Retinal pigment epithelial cell (primary cell): ENCODE measurements around the gene BGLAP.

Experiments used
- DNase-seq: peaks from one replicate; pipeline ENCODE4 v3.0.0-alpha.2; 2010; ENCODE audit warnings: low read depth
- H3K4me3 ChIP-seq: 2 replicates; pipeline ENCODE4 v1.5.1; 2011; ENCODE audit warnings: mild to moderate bottlenecking, low read length, control low read depth, moderate library complexity
- CTCF ChIP-seq: conservative IDR thresholded peaks from 2 replicates; pipeline ENCODE4 v1.5.1; 2011; ENCODE audit warnings: low read depth, low read length, control low read depth, inconsistent platforms

Gene BGLAP

GRCh38 chr1:156226782-156227181 lies 15.2 kb upstream of the BGLAP start:
- DNase-seq = no peak
- H3K4me3 ChIP-seq = no peak overlapping the region
- TF ChIP-seq CTCF = no peak

GRCh38 chr1:156228501-156228900 lies 13.5 kb upstream of the BGLAP start:
- no peak for TF ChIP-seq CTCF
- H3K4me3 ChIP-seq = no peak overlapping the region
- DNase-seq = no peak

DNA sequence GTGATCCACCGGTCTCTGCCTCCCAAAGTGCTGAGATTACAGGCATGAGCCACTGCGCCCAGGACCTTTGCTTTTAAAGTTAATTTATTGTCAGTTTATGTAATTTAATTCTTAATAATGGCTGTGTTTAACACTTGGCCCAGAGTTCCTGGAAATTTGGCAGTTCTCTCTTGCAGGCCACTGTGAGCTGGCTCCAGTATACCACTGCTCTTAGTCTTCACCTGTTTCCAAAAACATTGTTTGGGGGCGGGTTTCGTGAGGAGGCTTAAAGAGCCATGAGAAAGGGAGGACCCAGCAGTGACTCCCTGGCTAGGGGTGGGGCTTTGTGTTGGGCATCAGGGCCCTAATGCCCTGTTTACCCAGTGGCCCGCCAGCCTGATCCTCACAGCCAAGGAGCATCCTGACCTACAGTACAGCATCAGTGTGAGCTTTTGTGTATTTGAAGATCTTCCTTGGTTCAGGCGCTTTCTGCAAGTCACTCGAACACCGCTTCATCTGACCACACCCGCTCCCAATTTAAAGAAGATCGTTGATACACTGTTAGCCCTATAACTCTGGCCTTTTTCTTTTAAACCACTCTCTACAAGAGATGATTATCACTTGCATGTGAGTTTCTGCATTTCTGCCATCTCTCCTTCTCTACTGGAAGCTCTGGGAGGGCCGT lies 12.0 kb upstream of the BGLAP start:
- DNase-seq = no peak
- no peak overlapping the region for H3K4me3 ChIP-seq
- TF ChIP-seq CTCF = no peak

DNA sequence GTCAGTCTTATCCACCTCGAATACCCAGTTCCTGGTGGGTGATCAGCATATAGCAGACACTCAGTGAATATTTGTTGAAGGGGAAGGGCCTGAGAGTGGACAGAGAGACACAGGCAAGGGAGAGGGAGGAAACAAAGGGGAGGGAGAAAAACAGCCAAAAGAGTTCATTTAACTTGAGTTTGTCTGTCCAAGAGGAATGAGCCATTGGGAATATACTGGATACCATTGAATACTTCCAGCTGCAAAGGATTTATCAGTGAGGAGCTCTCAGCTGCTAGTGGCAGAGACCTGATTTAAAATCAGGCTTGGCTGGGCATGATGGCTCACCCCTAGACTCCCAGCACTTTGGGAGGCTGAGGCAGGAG lies 11.5 kb upstream of the BGLAP start:
- H3K4me3 ChIP-seq = no peak overlapping the region
- no peak for TF ChIP-seq CTCF
- DNase-seq = no peak

GRCh38 chr1:156232201-156232894 lies 9.6 kb upstream of the BGLAP start:
- no peak for TF ChIP-seq CTCF

GRCh38 chr1:156233426-156234127 lies 8.4 kb upstream of the BGLAP start:
- no peak for TF ChIP-seq CTCF
- no peak for DNase-seq
- no peak overlapping the region for H3K4me3 ChIP-seq

More at GRCh38 chr1:156232201-156232894, 9.6 kb upstream of the BGLAP start:
- no peak overlapping the region for H3K4me3 ChIP-seq
- no peak for DNase-seq

GRCh38 chr1:156236164-156236563 lies 5.8 kb upstream of the BGLAP start:
- no peak for TF ChIP-seq CTCF
- DNase-seq = no peak
- H3K4me3 ChIP-seq = no peak overlapping the region
